GM21723 (cell line): ENCODE measurements around the gene SLC23A1.
"Not testable (repeated sequence)": the region's sequence is repeated elsewhere in the genome, so short reads cannot be mapped to it uniquely, and the experiment has no call there.

Experiments used
- ATAC-seq: cut with Tn5 transposase; IDR thresholded peaks from one replicate; pipeline ENCODE4 v1.9.1; 2021; ENCODE audit warnings: mild to moderate bottlenecking, moderate library complexity; ENCODE audit not compliant: unreplicated experiment

SLC23A1 gene

DNA sequence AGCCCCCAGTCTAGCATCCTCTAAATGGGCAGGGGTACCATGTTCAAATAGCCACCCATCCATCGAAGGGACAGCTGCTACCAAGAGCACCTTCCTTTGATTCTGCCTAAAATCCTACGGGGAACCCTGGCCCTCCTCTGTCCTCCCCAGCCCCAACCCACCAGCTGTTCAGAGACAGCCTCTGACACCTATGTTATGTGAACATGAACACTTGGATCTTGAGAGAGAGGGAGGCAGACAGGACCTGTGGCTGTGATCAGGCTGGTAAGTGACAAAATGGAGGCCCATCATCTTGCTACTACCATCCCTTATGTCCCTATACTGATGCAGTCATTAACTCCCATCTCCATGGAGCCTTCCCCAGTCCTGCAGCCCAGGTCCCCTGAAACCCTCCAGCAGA lies 8.2 kb downstream of the SLC23A1 start:
- no peak for ATAC-seq

DNA sequence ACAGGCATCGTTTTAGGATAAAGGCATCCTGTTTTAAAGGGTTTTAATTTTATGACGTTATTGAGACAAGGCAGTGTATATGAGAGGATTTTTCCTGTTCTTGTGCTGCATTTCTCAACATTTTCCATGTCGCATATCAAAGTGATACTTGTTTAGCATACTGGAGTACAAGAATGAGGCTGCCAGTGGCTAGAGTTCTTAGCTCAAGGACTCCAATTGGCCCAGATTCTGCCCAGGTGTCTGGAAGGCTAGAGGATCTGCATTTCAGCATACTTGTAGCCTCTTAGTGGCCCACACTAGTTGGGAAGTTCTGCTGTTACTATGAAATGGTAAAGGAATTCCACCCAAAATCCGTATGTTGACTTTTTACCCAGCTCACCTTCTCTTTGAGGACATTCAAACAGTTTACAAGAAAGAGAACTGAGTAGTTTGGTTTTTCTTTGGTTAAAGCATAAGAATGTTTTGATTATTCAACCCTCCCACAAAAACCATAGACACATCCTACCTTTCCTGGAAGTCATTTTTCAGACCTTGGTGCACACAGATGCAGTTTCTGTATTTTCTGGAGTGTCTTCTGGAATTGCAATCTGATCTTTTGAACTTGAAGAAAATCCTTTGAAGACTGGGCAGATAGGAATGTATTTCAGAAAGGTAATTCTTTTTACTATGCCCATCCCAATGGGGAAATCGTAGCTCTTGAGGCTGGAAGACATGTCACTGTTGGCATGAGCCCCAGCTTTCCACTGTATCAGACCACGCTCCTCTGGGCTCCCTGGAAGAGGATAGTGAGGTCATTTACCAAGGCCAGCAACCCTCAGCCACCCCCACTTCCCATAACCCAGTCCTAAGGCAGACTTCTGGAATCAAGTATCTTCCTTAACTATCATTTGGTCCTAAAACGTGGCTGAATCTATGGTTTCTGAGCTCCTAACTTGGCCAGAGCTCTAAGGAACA lies 11.3 kb downstream of the SLC23A1 start:
- ATAC-seq: no peak

DNA sequence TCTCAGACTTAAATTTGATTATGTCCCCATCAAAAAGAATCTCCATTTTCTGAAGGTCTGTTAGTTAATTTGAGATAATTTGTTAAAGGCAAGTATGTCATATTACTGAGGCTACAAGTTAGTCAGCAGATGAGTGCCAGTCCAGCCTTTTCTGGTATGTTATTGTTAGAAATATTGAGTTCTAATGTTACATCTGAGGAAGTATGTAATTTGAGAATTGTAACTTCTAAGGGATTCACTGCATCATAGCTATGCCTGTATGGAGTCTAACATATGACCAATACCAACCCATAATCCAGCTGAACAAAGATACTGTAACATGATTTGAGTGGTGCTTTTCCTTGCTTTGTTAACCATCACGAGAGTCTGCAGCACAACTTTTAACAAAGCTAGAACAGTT lies 13.9 kb downstream of the SLC23A1 start:
- ATAC-seq: no peak

DNA sequence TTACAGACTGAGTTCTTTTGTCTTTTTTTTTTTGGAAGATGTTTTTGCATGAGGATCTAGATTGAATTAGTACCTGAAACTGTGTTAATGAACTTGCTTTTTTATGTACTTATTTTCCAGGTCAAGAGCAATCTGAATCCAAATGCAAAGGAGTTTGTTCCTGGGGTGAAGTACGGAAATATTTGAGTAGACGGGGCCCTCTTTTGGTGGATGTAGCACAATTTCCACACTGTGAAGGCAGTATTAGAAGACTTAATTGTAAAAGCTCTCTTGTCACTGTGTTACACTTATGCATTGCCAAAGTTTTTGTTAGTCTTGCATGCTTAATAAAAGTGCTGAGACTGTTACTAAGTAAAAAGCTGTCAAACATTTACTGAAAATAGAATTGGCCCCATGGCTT lies 14.5 kb downstream of the SLC23A1 start:
- ATAC-seq: no peak

DNA sequence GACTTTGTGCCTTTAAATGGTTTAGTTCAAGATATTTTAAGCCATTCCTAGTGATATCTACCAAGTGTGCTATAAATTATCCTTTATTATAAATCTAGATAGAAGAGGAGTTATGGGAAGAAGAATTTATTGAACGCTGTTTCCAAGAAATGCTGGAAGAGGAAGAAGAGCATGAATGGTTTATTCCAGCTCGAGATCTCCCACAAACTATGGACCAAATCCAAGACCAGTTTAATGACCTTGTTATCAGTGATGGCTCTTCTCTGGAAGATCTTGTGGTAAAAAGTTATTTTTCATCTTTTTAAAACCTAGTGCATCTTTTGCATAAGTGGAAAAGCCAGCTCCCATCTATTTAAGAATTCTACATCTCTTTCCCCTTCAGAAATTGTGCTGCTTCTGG lies 18.6 kb downstream of the SLC23A1 start:
- no peak for ATAC-seq

DNA sequence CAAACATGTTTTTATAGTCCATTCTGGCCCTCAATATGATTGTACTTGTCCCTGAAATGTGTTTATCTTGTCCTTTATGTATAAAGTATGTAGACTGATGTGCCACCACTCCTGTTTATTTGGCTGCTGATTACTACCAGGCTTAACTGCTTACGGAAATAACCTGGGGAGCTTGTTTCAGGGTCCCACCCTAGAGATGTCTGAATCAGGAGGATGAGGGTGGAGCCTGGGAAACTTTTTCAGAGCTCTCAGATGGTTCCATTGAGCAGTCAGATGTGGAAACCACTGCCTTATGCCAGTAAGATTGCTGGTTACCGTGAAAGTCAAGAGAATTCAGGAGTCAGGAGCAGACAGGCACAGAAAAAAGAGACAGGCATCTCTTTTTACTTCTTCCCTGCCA lies 19.2 kb downstream of the SLC23A1 start:
- no peak for ATAC-seq

DNA sequence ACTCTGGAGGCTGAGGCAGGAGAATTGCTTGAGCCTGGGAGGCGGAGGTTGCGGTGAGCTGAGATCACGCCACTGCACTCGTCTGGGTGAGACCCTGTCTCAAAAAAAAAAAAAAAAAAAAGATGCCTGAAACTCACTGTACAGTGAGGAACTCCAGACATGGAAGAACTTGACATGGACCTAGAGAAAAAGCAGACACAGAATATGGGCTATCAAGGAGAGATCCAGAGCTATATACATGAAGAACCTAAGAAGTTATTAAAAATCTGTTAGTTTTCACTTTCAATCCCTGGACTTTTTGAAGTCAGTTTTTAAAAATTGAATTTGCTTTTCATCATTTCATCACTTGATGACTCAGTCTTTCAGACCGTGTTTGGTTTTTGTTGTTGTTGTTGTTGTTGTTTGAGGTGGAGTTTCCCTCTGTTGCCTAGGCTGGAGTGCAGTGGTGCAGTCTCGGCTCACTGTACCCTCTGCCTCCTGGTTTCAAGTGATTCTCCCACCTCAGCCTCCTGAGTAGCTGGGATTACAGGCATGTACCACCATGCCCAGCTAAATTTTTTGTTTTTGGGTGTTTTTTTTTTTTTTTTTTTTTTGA lies 21.2 kb downstream of the SLC23A1 start:
- no peak for ATAC-seq

DNA sequence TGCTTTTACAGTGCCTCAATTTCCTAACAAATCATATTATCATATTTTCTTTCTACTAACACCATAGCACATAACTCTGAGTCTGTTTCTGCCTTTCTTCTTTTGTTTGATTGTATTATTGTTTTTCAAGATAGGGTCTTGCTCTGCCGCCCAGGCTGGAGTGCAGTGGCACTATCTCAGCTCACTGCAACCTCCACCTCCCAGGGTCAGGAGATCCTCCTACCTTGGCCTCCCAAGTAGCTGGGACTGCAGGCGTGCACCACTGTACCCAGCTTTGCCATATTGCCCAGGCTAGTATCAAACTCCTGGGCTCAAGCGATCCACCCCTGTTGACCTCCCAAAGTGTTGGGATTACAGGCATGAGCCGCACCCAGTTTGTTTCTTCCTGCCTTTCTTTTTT lies 22.7 kb downstream of the SLC23A1 start:
- no peak for ATAC-seq

DNA sequence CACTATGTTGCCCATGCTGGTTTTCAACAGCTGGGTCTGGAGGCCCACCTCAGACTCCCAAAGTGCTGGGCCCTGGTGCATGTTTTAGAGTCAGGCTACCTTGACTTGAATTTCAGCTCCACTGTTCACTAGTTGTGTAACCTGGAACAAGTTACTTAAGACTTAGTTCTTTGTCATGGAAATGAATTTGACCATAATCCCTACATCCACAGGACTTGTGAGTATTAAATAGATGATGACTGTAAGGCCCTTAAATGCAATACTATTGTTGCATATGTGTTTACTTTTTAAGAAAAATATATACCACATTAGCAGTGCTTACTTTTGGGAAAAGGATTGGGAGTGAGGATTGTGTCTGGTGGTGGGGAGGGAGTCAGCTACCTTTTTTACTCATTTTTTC lies 25.0 kb downstream of the SLC23A1 start:
- no peak for ATAC-seq

DNA sequence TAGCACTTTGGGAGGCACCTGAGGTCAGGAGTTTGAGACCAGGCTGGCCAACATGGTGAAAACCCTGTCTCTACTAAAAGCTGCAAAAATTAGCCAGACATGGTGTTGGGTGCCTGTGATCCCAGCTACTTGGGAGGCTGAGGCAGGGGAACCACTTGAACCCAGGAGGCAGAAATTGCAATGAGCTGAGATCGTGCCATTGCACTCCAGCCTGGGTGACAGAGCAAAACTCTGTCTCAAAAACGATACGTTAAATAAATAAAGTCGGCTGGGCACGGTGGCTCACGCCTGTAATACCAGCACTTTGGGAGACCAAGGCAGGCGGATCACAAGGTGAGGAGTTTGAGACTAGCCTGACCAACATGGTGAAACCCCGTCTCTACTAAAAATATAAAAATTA lies 27.2 kb downstream of the SLC23A1 start:
- not testable (repeated sequence) for ATAC-seq

DNA sequence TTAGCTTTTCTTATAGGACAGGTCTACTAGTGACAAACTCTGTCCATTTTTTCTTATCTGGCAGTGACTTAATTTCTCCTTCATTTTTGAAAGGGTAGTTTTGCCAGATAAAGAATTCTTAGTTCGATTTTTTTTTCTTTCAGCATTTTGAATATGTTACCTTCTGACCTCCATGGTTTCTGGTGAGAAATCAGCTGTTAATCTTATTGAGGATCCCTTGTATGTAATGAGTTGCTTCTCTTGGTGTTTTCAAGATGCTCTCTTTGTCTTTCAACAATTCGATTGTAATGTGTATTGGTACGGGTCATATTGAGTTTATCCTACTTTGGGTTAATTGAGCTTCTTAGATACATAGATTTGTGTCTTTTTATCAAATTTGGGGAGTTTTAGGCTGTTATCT lies 28.9 kb downstream of the SLC23A1 start:
- ATAC-seq: no peak

DNA sequence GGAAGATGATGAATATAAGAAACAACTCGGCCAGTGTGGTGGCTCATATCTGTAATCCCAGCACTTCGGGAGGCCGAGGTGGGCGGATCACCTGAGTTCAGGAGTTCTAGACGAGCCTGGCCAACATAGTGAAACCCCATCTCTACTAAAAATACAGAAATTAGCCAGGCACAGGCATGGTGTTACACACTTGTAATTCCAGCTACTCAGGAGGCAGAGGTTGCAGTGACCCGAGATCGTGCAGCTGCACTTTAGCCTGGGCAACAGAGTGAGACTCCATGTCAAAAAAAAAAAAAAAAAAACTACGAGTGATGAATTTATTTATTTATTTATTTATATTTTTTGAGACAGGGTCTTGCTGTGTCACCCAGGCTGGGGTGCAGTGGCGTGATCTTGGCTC lies 35.2 kb downstream of the SLC23A1 start:
- ATAC-seq: not testable (repeated sequence)

DNA sequence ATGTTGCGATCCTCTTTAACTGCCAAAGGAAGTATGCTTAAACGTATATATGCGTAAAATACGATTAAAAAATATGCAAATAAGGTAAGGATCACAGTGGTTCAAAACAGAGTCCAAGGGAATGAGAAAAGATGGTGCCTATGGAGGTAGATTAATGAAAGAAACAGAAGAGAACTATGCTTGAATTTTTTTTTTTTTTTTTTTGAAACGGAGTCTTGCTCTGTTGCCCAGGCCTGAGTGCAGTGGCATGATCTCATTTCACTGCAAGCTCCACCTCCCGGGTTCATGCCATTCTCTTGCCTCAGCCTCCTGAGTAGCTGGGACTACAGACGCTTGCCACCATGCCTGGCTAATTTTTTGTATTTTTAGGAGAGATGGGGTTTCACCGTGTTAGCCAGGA lies 37.7 kb downstream of the SLC23A1 start:
- not testable (repeated sequence) for ATAC-seq

DNA sequence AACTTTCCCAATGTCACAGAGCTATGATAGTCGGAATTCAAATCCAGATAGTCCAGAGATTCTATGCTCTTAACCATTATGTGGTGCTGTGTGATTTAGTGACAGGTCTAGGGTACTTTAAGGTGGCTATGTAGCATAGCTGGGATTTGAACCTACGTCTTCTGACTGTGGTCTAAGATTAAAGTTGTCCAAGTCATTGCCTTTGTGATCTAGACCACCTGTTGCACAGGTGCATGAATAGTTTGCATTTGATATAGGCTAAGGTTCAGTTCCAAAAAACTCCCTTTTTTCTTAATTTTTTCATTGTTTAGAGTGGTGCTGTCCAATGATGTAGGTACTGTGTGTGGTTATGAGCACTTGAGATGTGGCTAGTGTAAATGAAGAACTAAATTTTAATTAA lies 38.9 kb downstream of the SLC23A1 start:
- ATAC-seq: no peak

DNA sequence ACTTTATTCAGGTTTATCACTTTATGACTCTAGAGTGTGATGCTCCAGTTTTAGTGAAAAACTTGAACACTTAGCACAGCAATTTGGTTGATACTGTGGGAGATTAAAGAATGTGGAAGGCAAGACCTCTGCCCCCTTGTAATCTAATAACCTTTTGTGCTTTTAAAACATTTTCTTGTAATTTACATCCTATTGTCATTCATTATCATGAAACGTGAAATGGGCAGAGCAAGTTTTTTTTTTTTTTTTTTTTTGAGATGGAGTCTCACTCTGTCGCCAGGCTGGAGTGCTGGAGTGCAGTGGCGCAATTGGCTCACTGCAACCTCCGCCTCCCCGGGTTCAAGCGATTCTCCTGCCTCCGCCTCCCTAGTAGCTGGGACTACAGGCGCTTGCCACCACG lies 39.6 kb downstream of the SLC23A1 start:
- ATAC-seq: no peak

DNA sequence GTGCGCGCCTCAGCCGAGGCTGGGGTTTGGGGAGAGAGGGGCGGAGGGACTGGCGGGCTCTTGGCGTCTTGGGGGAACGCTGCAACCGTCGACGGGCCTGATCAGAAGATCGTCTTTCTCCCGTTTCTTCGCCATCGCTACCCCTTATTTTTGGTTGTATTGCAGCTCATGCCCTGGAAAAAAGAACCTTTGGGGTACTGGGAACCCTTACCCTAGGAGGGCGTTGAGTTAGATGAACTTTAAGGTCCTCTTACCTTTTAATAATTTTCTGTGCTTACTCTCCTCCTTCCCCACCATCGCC lies 40.7 kb downstream of the SLC23A1 start:
- peak; percentile 2 for ATAC-seq

DNA sequence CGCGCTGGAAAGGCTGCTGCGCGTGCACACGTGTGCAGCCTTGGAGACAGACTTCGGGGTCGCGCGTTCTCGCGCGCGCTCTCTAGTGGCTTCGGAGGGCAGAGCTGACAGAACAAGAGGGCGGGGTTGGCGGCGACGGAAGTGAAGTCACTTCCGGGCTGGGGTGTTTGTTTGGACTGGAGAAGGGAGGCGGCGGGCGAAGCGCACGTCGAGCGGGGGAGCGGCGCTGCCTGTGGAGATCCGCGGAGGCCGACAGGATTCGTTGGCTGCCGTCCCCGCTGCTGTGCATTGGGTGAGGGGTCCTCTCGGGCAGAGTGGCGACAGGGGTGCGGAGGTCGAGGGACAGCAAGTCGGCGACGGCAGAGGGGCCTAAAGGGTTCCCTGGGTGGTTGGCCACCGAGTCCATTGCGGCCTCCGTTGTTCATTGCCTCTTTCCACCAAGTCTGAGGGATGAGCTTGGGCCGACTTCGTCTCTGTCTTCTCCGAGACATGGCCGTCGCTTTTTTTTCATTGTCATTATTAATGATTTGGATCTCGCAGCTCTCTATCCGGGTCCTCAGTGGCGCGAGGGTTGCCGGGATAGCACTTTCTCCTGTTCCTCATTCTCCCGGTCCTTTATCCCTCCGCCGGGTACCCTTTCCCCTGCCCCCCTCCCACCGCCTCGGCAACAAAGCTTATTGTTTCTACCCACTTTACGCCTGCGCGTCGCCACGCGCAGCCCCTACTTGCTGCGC lies 41.2 kb downstream of the SLC23A1 start, which contains the start of gene PAIP2:
Gene PAIP2, plus strand, starts transcription at position 166 of the 734 bp plus-strand sequence. CDS start 21,931 bp downstream, outside the sequence.
- ATAC-seq: peak; percentile 94

DNA sequence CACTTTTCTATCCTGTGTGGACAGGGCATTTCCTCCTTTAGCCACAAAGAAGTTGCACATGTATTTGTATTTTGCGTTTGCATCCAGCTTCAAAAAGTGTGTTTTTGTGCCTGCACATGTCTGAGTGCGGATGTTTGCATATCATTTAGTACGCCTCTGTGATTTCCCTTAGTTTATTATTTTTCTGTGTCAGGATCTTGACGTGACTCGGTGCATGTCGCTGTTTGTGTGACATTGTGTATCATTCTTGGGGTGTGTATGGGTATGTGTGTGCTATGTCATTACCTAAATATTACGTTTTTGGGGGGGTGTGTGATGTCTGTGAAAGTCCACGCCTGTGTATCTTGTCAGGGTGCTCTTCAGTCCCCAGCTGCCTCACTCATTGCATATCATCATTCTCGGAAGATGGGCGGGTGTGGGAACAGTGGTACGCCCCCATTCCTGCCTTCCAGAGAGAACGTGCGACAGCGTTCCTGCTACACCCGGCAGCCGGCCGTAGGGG lies 41.9 kb downstream of the SLC23A1 start:
- no peak for ATAC-seq

DNA sequence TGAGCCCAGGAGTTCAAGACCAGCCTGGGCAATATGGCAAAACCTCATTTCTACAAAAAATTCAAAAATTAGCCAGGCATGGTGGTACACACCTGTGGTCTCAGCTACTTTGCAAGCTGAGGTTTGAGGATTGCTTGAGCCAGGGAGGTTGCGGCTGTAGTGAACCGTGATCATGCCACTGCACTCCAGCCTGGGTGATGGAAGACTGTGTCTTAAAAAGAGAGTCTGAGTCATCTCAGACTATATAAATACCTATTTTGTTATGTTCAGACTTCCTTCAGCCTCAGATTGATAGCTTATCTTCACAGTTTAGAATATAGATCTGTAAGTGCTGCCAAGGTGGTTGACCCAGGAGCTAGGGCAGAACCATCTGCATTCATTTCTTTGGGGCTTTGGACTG lies 43.0 kb downstream of the SLC23A1 start:
- no peak for ATAC-seq

DNA sequence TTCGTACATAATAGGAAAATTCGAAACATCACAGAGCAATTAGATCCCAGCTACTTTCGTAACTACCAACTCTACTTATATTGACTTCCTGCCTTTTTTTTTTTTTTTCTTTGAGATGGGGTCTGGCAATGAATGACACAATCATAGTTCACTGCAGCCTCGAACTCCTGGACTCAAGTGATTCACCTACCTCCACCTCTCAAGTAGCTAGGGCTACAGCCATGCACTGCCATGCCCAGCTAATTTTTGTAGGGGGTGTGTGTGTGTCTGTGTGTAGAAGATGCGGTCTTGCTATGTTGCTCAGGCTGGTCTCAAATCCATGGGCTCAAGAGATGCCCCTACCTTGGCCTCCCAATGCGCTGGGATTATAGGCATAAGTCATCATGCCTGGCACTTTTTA lies 47.3 kb downstream of the SLC23A1 start:
- no peak for ATAC-seq
